ENCODE results near the gene HYCC1.

DNA sequence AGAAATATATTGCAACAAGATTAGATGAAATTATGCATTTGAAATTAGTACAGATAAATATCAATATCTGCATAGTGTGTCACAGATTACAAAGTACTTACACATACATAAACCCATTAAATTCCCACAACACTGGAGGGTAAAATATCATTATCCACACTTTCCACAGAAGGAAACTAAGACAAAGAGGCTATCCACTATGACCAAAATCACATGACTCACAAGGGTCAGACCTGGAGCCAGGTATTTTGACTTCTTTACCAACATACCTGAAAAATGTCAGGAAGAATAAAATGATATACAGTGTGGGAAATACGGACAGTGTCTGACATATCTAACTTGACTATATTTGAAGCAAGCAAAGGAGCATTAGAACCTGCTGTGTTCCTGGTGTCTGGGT lies 34.1 kb downstream of the HYCC1 start:
- TF ChIP-seq, protein P1, sequence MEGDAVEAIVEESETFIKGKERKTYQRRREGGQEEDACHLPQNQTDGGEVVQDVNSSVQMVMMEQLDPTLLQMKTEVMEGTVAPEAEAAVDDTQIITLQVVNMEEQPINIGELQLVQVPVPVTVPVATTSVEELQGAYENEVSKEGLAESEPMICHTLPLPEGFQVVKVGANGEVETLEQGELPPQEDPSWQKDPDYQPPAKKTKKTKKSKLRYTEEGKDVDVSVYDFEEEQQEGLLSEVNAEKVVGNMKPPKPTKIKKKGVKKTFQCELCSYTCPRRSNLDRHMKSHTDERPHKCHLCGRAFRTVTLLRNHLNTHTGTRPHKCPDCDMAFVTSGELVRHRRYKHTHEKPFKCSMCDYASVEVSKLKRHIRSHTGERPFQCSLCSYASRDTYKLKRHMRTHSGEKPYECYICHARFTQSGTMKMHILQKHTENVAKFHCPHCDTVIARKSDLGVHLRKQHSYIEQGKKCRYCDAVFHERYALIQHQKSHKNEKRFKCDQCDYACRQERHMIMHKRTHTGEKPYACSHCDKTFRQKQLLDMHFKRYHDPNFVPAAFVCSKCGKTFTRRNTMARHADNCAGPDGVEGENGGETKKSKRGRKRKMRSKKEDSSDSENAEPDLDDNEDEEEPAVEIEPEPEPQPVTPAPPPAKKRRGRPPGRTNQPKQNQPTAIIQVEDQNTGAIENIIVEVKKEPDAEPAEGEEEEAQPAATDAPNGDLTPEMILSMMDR (tag by site-specific recombination; IDR thresholded peaks at IDR 0.05), result no peak
- TF ChIP-seq ZNF785 (tag by site-specific recombination; IDR thresholded peaks at IDR 0.05), result no peak
- TF ChIP-seq ZBTB7A (tag by site-specific recombination; IDR thresholded peaks at IDR 0.05; ENCODE audit: low read depth), result no peak

All from HEK293 (cell line).